A549 treated with CpdA at 1 μM for 4 hours (cell line): ENCODE results near the gene F8A1. TPM values are rescaled to one million over a fixed set of nuclear protein-coding genes. Genes with fewer than 3 reads are reported as not detected.

Experiments used
- total RNA-seq: library from RNA; stranded (reverse); fragments of 200-300 nt; extraction: Qiagen RNA extraction; gene quantifications from 5 replicates; pipeline ENCODE4 v1.2.3, GENCODE V29; 2022; ENCODE audit warnings: low read depth

Gene F8A1
- total RNA-seq = 57.7 to 98.9 TPM (median 87.7 TPM) in 5 replicates

GRCh38 chrX:154886069-154886788 lies at the start of gene F8A1:
TSS of gene F8A1 (plus strand) at chrX:154886355. CDS start at chrX:154886375, 20 bp downstream.

Other genes starting within 250 kb of the F8A1 start
- not detected in 5 replicates for gene CTAG2, start 232.8 kb upstream of the F8A1 start, total RNA-seq
- 0.27 to 0.45 TPM (median 0.41 TPM) in 5 replicates for gene GAB3, start 135.3 kb upstream of the F8A1 start, total RNA-seq
- 158 to 211 TPM (median 175 TPM) in 5 replicates for gene DKC1, start 123.5 kb upstream of the F8A1 start, total RNA-seq
- gene MPP1, start 80.9 kb upstream of the F8A1 start, total RNA-seq = 15.4 to 17.5 TPM (median 15.9 TPM) in 5 replicates
- not detected in 5 replicates for gene SMIM9, start 51.7 kb upstream of the F8A1 start, total RNA-seq
- 3.6 to 4.5 TPM (median 3.9 TPM) in 5 replicates for gene F8, start 136.4 kb downstream of the F8A1 start, total RNA-seq
- gene FUNDC2, start 140.5 kb downstream of the F8A1 start, total RNA-seq = 85.1 to 121 TPM (median 107 TPM) in 5 replicates
- 15.4 to 16.6 TPM (median 15.7 TPM) in 5 replicates for gene CMC4, start 184.8 kb downstream of the F8A1 start, total RNA-seq
- gene MTCP1, start 184.8 kb downstream of the F8A1 start, total RNA-seq = 11.7 to 19.1 TPM (median 18.0 TPM) in 5 replicates
- gene BRCC3, start 185.2 kb downstream of the F8A1 start, total RNA-seq = 23.3 to 31.0 TPM (median 26.7 TPM) in 5 replicates